Upper lobe of right lung (tissue), 1 donor: Measurements from ENCODE around the gene C1QTNF9B. TPM values are rescaled to one million over a fixed set of nuclear protein-coding genes. Genes with fewer than 3 reads are reported as not detected.
A peak's percentile ranks its signal among the peaks of the same experiment; 100 is the strongest.

Source experiments
- ATAC-seq: fragments of 200-7000 bp; cut with Tn5 transposase; one replicate; pipeline ENCODE4 v1.9.1; 2020; ENCODE audit warnings: mild to moderate bottlenecking, moderate library complexity
- DNase-seq: peaks from one replicate; pipeline ENCODE4 v3.0.0-alpha.2; 2020
- H3K27ac ChIP-seq: fragments of 200-600 bp; one replicate; pipeline ENCODE4 v1.8.0; 2022
- H3K27me3 ChIP-seq: fragments of 200-600 bp; one replicate; pipeline ENCODE4 v1.8.0; 2022; ENCODE audit warnings: mild to moderate bottlenecking
- H3K36me3 ChIP-seq: fragments of 200-600 bp; one replicate; pipeline ENCODE4 v1.8.0; 2022
- H3K4me1 ChIP-seq: fragments of 200-600 bp; one replicate; pipeline ENCODE4 v1.8.0; 2022
- H3K4me3 ChIP-seq: fragments of 200-600 bp; one replicate; pipeline ENCODE4 v1.8.0; 2022; ENCODE audit warnings: mild to moderate bottlenecking
- H3K9me3 ChIP-seq: fragments of 200-600 bp; one replicate; pipeline ENCODE4 v1.8.0; 2022
- CTCF ChIP-seq: fragments of 200-600 bp; IDR thresholded peaks from one replicate; pipeline ENCODE4 v1.8.0; 2022; ENCODE audit warnings: antibody characterized with exemption
- intact Hi-C: fragments of 100-400 bp; cut with DNase I; formaldehyde crosslinking; loops from one replicate; pipeline ENCODE4 v1.11.0; 2022
- total RNA-seq: library from RNA; stranded (reverse); fragmentation: NEBNext Ultra II Directional; extraction: Animal tissue kit (Norgen Biotek cat#: 25700); gene quantifications from one replicate; pipeline ENCODE4 v1.2.1, GENCODE V29; 2021
- donor health status: DM: no; HTN: yes; CAD: no; lungs with severe emphysema.

C1QTNF9B gene
- total RNA-seq, 1 donor from 2014 or later: not detected

GRCh38 chr13:23867027-23867491 lies 30.2 kb downstream of the C1QTNF9B start:
- no peak overlapping the region for H3K27ac ChIP-seq
- peaks cover 10% of the 10 kb centered on the region for H3K4me1 ChIP-seq
- no peaks in the 10 kb centered on the region for H3K9me3 ChIP-seq
- ATAC-seq (peak; percentile 86), DNase-seq (no peak)
- intact Hi-C loops: no loop called here
- H3K36me3 ChIP-seq: peaks cover under 1% of the 10 kb centered on the region
- H3K27me3 ChIP-seq: no peaks in the 10 kb centered on the region
- TF ChIP-seq CTCF: no peak
- no peak overlapping the region for H3K4me3 ChIP-seq

- TF ChIP-seq CTCF: no peak
- no peaks in the 10 kb centered on the region for H3K27me3 ChIP-seq
- intact Hi-C loops: no loop called here
- ATAC-seq (peak; percentile 49), DNase-seq (no peak)
- no peaks in the 10 kb centered on the region for H3K9me3 ChIP-seq
- no peak overlapping the region for H3K4me3 ChIP-seq
- peaks cover 10% of the 10 kb centered on the region for H3K4me1 ChIP-seq
- peaks cover 6% of the 10 kb centered on the region for H3K36me3 ChIP-seq
- H3K27ac ChIP-seq: no peak overlapping the region
These were observed 30.8 kb downstream of the C1QTNF9B start for GRCh38 chr13:23866420-23867026.

GRCh38 chr13:23865906-23866305 lies 31.4 kb downstream of the C1QTNF9B start:
- Histone ChIP-seq H3K27ac (no peak overlapping the region), H3K9me3 (no peaks in the 10 kb centered on the region), H3K36me3 (peaks cover 12% of the 10 kb centered on the region), H3K4me1 (peaks cover 10% of the 10 kb centered on the region), H3K27me3 (no peaks in the 10 kb centered on the region), H3K4me3 (no peak overlapping the region)
- ATAC-seq (no peak), DNase-seq (no peak)
- TF ChIP-seq CTCF: no peak
- intact Hi-C loops: no loop called here

GRCh38 chr13:23865026-23865425 lies 32.3 kb downstream of the C1QTNF9B start:
- intact Hi-C loops: no loop called here
- Histone ChIP-seq H3K36me3 (peaks cover 12% of the 10 kb centered on the region), H3K27ac (no peak overlapping the region), H3K4me3 (no peak overlapping the region), H3K9me3 (no peaks in the 10 kb centered on the region), H3K4me1 (peaks cover 6% of the 10 kb centered on the region), H3K27me3 (no peaks in the 10 kb centered on the region)
- no peak for TF ChIP-seq CTCF
- no peak for DNase-seq
- no peak for ATAC-seq

GRCh38 chr13:23861310-23861709 lies 36.0 kb downstream of the C1QTNF9B start:
- no peak for TF ChIP-seq CTCF
- H3K9me3 ChIP-seq: no peaks in the 10 kb centered on the region
- no peak overlapping the region for H3K27ac ChIP-seq
- H3K4me1 ChIP-seq: no peaks in the 10 kb centered on the region
- no peak for ATAC-seq
- no peak for DNase-seq
- peaks cover 12% of the 10 kb centered on the region for H3K36me3 ChIP-seq
- intact Hi-C loops: no loop called here
- no peaks in the 10 kb centered on the region for H3K27me3 ChIP-seq
- H3K4me3 ChIP-seq: no peak overlapping the region

- Histone ChIP-seq H3K4me3 (no peak overlapping the region), H3K27me3 (no peaks in the 10 kb centered on the region), H3K9me3 (no peaks in the 10 kb centered on the region), H3K27ac (no peak overlapping the region), H3K4me1 (no peaks in the 10 kb centered on the region), H3K36me3 (peaks cover 12% of the 10 kb centered on the region)
- DNase-seq (no peak), ATAC-seq (no peak)
- no peak for TF ChIP-seq CTCF
- intact Hi-C loops: no loop called here
These were observed 37.4 kb downstream of the C1QTNF9B start for GRCh38 chr13:23859904-23860303.
